HG02623 (cell line): ENCODE data around the gene CRADD.

Experiments
- ATAC-seq: cut with Tn5 transposase; IDR thresholded peaks from one replicate; pipeline ENCODE4 v1.9.1; 2021; ENCODE audit warnings: moderate library complexity; ENCODE audit not compliant: unreplicated experiment

The CRADD gene

GRCh38 chr12:93888964-93889363 is 211.8 kb downstream of the CRADD start:
- ATAC-seq = no peak

GRCh38 chr12:93889516-93890212 is 212.5 kb downstream of the CRADD start:
- ATAC-seq = no peak

- no peak for ATAC-seq
Observed at GRCh38 chr12:93892423-93893268, 215.5 kb downstream of the CRADD start.

GRCh38 chr12:93894391-93895088 is 217.4 kb downstream of the CRADD start:
- ATAC-seq = no peak

GRCh38 chr12:93895089-93895445 is 217.9 kb downstream of the CRADD start:
- no peak for ATAC-seq

- no peak for ATAC-seq
Observed at GRCh38 chr12:93896427-93896826, 219.3 kb downstream of the CRADD start.

- ATAC-seq = no peak
Observed at GRCh38 chr12:93896952-93897351, 219.8 kb downstream of the CRADD start.

GRCh38 chr12:93901739-93902138 is 224.6 kb downstream of the CRADD start:
- no peak for ATAC-seq

- no peak for ATAC-seq
Observed at GRCh38 chr12:93902192-93902591, 225.0 kb downstream of the CRADD start.

GRCh38 chr12:93902736-93903562 is 225.8 kb downstream of the CRADD start:
- ATAC-seq = no peak

GRCh38 chr12:93904124-93904523 is 226.9 kb downstream of the CRADD start:
- no peak for ATAC-seq

GRCh38 chr12:93908264-93908663 is 231.1 kb downstream of the CRADD start:
- ATAC-seq = no peak

- ATAC-seq = no peak
Observed at GRCh38 chr12:93908846-93909567, 231.8 kb downstream of the CRADD start.

GRCh38 chr12:93911396-93911795 is 234.2 kb downstream of the CRADD start:
- ATAC-seq = no peak

- no peak for ATAC-seq
Observed at GRCh38 chr12:93912086-93912733, 235.0 kb downstream of the CRADD start.

- ATAC-seq = no peak
Observed at GRCh38 chr12:93913845-93914244, 236.7 kb downstream of the CRADD start.

GRCh38 chr12:93914281-93914680 is 237.1 kb downstream of the CRADD start:
- ATAC-seq = no peak

- ATAC-seq = no peak
Observed at GRCh38 chr12:93915411-93915810, 238.2 kb downstream of the CRADD start.

GRCh38 chr12:93916402-93916801 is 239.2 kb downstream of the CRADD start:
- ATAC-seq = no peak

- no peak for ATAC-seq
Observed at GRCh38 chr12:93918262-93918661, 241.1 kb downstream of the CRADD start.
